ENCODE data around the gene CD93. TPM values are rescaled to one million over a fixed set of nuclear protein-coding genes. Genes with fewer than 3 reads are reported as not detected.

CD93 gene
- total RNA-seq, 1 experiment from 2014 or later, result not detected

DNA sequence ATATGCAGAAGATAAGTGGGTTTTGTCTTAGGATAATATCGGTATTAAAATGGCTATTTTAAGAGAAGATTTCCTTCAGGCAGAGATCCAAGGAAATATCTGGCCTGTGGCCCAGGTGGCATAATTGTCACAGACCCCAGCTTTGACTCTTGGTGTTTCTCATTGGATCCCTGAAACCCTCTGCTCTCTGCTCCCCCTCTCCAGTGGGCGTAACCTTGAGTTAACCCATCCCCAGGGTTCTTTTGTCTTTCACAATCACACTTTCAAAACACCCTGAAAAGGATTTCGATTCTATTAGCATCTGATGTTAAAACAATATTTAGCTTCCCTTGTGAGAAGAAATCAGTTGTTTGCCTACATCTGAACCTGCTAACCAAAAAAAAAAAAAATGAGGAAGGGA lies 43.9 kb downstream of the CD93 start:
- intact Hi-C loops (cut with micrococcal nuclease; ENCODE audit: unreplicated experiment), result no loop called here
- Histone ChIP-seq H3K36me3 (ENCODE audit: control insufficient read depth, insufficient read depth, low read length) (no peaks in the 10 kb centered on the region), H3K27me3 (replicated peaks; ENCODE audit: control insufficient read depth, insufficient read depth, low read length) (no peaks in the 10 kb centered on the region; the same call in 1 of the 2 replicates), H3K4me3 (ENCODE audit: low read depth, low read length) (no peak overlapping the region), H3K9me3 (no peaks in the 10 kb centered on the region), H3K4me1 (peaks cover 24% of the 10 kb centered on the region)
- BruUV-seq (replicated peaks), result no TSS peak
- TF ChIP-seq, protein P1, sequence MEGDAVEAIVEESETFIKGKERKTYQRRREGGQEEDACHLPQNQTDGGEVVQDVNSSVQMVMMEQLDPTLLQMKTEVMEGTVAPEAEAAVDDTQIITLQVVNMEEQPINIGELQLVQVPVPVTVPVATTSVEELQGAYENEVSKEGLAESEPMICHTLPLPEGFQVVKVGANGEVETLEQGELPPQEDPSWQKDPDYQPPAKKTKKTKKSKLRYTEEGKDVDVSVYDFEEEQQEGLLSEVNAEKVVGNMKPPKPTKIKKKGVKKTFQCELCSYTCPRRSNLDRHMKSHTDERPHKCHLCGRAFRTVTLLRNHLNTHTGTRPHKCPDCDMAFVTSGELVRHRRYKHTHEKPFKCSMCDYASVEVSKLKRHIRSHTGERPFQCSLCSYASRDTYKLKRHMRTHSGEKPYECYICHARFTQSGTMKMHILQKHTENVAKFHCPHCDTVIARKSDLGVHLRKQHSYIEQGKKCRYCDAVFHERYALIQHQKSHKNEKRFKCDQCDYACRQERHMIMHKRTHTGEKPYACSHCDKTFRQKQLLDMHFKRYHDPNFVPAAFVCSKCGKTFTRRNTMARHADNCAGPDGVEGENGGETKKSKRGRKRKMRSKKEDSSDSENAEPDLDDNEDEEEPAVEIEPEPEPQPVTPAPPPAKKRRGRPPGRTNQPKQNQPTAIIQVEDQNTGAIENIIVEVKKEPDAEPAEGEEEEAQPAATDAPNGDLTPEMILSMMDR (IDR thresholded peaks at IDR 0.05; ENCODE audit: insufficient read depth in 1 of 2, low read depth in 1 of 2, low read length in 1 of 2, severe bottlenecking in 1 of 2, unreplicated experiment in 1 of 2), result no peak
- ChIA-PET CTCF (no interaction called here), POLR2A (no interaction called here)
- H3K4me1 Mint-ChIP-seq (ENCODE audit: low read depth, unreplicated experiment), result peaks cover 23% of the 10 kb centered on the region
- no peak overlapping the region for H3K4me3 Mint-ChIP-seq (ENCODE audit: unreplicated experiment)
- no peaks in the 10 kb centered on the region for H3K36me3 Mint-ChIP-seq (ENCODE audit: insufficient read depth, unreplicated experiment)
- H3K9me3 Mint-ChIP-seq (ENCODE audit: unreplicated experiment), result no peaks in the 10 kb centered on the region
- no peak for DNase-seq
- no peaks in the 10 kb centered on the region for H3K27me3 Mint-ChIP-seq (ENCODE audit: insufficient read depth, unreplicated experiment)
- H3K27ac Mint-ChIP-seq (ENCODE audit: unreplicated experiment), result no peak overlapping the region

DNA sequence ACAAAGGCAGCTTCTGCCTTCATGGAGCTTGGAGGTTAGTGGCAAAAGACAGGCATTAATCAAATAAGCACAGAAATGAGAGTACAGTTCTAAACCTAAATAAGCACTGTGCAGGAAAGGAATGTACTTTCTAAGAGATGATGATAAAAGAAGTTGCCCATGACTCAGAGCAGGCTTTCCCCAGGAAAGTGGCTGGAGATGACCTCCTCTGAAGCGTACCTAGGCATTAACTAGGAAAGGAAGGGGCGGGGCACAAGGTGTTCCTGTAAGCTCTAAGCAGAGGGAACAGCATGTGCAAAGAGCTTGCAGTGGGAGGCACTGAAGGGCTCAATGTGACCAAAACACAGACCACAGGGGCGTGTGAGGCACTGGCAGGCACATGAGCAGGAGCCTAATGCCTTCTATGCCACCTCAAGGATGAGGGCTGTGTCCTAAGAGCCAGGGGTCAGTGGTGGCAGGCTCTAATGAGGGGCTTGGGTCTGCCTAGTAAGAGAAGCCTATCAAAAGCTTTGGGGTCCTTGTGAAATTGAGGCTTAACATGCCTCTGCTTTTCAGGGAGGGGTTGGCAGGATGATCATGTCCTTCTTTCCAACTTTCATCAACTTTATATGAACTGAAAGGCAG lies 46.1 kb downstream of the CD93 start:
- H3K27me3 ChIP-seq (replicated peaks; ENCODE audit: control insufficient read depth, insufficient read depth, low read length), result no peaks in the 10 kb centered on the region; the same call in 1 of the 2 replicates
- Mint-ChIP-seq H3K27me3 (ENCODE audit: insufficient read depth, unreplicated experiment) (no peaks in the 10 kb centered on the region), H3K9me3 (ENCODE audit: unreplicated experiment) (no peaks in the 10 kb centered on the region), H3K4me1 (ENCODE audit: low read depth, unreplicated experiment) (peaks cover 18% of the 10 kb centered on the region), H3K4me3 (ENCODE audit: unreplicated experiment) (no peak overlapping the region), H3K27ac (ENCODE audit: unreplicated experiment) (no peak overlapping the region), H3K36me3 (ENCODE audit: insufficient read depth, unreplicated experiment) (no peaks in the 10 kb centered on the region)
- no peak overlapping the region for H3K4me3 ChIP-seq (ENCODE audit: low read depth, low read length)
- ChIA-PET POLR2A (no interaction called here), CTCF (no interaction called here)
- peaks cover 13% of the 10 kb centered on the region for H3K4me1 ChIP-seq
- H3K9me3 ChIP-seq, result no peaks in the 10 kb centered on the region
- intact Hi-C loops (cut with micrococcal nuclease; ENCODE audit: unreplicated experiment), result no loop called here
- H3K36me3 ChIP-seq (ENCODE audit: control insufficient read depth, insufficient read depth, low read length), result no peaks in the 10 kb centered on the region
- DNase-seq, result no peak
- TF ChIP-seq, protein P1 (IDR thresholded peaks at IDR 0.05; ENCODE audit: insufficient read depth in 1 of 2, low read depth in 1 of 2, low read length in 1 of 2, severe bottlenecking in 1 of 2, unreplicated experiment in 1 of 2), result no peak
- BruUV-seq (replicated peaks), result no TSS peak

DNA sequence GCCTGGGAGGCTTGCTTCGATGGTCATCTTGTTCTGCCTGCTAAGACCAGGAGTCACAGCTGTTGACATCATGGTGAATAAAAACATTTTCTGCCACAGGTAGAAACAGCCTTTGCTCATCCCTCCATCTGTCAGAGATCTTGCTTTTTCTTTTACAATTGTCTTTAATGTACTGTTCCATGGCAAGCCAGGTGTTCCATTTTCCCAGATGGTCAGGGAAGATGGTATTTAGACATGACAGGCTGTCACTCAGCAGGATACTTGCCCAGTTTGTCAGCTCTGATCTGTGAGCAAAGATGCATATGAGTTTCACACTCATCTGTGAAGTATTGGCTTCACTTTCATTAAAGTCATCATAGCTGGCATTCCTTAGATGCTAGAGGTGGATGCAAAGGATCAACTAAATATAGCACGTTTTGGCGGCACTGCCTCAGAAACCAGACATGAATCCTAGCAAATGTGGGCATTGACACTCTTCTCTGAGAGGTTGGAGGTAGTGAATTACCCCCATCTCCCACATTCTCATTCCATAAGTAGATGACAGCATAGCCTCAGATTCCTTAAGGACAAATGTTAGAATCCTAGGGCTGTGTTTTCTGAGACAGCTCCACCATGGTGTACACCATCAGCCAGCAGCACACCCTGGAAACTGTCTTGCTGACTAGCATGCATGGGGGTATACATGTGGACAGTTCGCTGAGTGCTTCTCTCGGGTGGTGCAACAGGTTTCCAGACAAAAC lies 46.8 kb downstream of the CD93 start:
- H3K4me1 ChIP-seq, result peaks cover 13% of the 10 kb centered on the region
- Mint-ChIP-seq H3K36me3 (ENCODE audit: insufficient read depth, unreplicated experiment) (no peaks in the 10 kb centered on the region), H3K9me3 (ENCODE audit: unreplicated experiment) (no peaks in the 10 kb centered on the region), H3K27ac (ENCODE audit: unreplicated experiment) (no peak overlapping the region), H3K4me3 (ENCODE audit: unreplicated experiment) (no peak overlapping the region), H3K4me1 (ENCODE audit: low read depth, unreplicated experiment) (peaks cover 18% of the 10 kb centered on the region), H3K27me3 (ENCODE audit: insufficient read depth, unreplicated experiment) (no peaks in the 10 kb centered on the region)
- CTCF ChIA-PET, result no interaction called here
- no peaks in the 10 kb centered on the region for H3K36me3 ChIP-seq (ENCODE audit: control insufficient read depth, insufficient read depth, low read length)
- H3K27me3 ChIP-seq (replicated peaks; ENCODE audit: control insufficient read depth, insufficient read depth, low read length), result no peaks in the 10 kb centered on the region; the same call in 1 of the 2 replicates
- TF ChIP-seq, protein P1 (IDR thresholded peaks at IDR 0.05; ENCODE audit: insufficient read depth in 1 of 2, low read depth in 1 of 2, low read length in 1 of 2, severe bottlenecking in 1 of 2, unreplicated experiment in 1 of 2), result no peak
- H3K9me3 ChIP-seq, result no peaks in the 10 kb centered on the region
- DNase-seq, result no peak
- no TSS peak for BruUV-seq (replicated peaks)
- intact Hi-C loops (cut with micrococcal nuclease; ENCODE audit: unreplicated experiment), result no loop called here
- POLR2A ChIA-PET, result no interaction called here
- H3K4me3 ChIP-seq (ENCODE audit: low read depth, low read length), result no peak overlapping the region

All from Caco-2 (cell line).